Omental fat pad (tissue), 4 donors: ENCODE measurements around the gene ACOXL. TPM values are rescaled to one million over a fixed set of nuclear protein-coding genes. Genes with fewer than 3 reads are reported as not detected.

Experiments
- ATAC-seq: fragments of 150-250 bp; one replicate; pipeline ENCODE4 v1.9.1; 2016; ENCODE audit warnings: mild to moderate bottlenecking, moderate library complexity; ENCODE audit not compliant: low FRiP score
- DNase-seq: peaks from one replicate; pipeline ENCODE4 v3.0.0-alpha.2; 2019; ENCODE audit warnings: low spot score
- total RNA-seq, 4 donors: library from RNA; depleted of rRNA; stranded (reverse); fragments of >200 nt; gene quantifications; one replicate each; pipeline ENCODE4 v1.1.0, GENCODE V29; 2016
- TF ChIP-seq, protein P1 (sequence below), 3 donors: fragments of 450-650 bp; IDR thresholded peaks; one replicate each; pipeline ENCODE4 v1.5.1; 2016 to 2017; ENCODE audit warnings: antibody characterized with exemption in 3 of 3, mild to moderate bottlenecking in 3 of 3, moderate library complexity in 2 of 3

Gene ACOXL
- total RNA-seq, 4 donors from 2014 or later = 0.12 to 0.84 TPM; not detected in 2

- TF ChIP-seq, protein P1, sequence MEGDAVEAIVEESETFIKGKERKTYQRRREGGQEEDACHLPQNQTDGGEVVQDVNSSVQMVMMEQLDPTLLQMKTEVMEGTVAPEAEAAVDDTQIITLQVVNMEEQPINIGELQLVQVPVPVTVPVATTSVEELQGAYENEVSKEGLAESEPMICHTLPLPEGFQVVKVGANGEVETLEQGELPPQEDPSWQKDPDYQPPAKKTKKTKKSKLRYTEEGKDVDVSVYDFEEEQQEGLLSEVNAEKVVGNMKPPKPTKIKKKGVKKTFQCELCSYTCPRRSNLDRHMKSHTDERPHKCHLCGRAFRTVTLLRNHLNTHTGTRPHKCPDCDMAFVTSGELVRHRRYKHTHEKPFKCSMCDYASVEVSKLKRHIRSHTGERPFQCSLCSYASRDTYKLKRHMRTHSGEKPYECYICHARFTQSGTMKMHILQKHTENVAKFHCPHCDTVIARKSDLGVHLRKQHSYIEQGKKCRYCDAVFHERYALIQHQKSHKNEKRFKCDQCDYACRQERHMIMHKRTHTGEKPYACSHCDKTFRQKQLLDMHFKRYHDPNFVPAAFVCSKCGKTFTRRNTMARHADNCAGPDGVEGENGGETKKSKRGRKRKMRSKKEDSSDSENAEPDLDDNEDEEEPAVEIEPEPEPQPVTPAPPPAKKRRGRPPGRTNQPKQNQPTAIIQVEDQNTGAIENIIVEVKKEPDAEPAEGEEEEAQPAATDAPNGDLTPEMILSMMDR (IDR thresholded peaks at IDR 0.05) = no peak
- DNase-seq (no peak), ATAC-seq (no peak)
Measured at GRCh38 chr2:110897966-110898365, 165.6 kb downstream of the ACOXL start.

DNA sequence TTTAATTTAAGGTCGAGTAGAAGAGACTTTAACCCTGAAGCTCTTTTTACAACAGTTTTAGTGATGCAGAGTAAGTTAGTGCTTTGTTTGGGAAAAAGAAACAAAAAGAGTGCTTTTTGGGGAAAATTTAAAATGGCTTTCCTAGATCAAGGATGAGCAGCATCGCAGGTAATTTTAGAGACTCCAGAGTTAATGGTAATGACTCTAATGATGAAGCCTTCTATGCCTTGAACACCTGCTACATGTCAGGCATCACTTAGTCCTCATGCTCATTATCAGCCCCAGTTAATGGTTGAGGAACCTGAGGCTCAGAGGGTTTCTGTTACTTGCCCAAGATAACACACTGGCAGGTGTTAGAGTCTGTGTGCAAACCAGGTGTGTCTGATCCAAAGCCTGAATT is 167.8 kb downstream of the ACOXL start:
- DNase-seq = no peak
- TF ChIP-seq, protein P1 (IDR thresholded peaks at IDR 0.05) = no peak
- no peak for ATAC-seq

- TF ChIP-seq, protein P1 (IDR thresholded peaks at IDR 0.05) = no peak
- no peak for ATAC-seq
- no peak for DNase-seq
Measured at GRCh38 chr2:110903548-110903947, 171.2 kb downstream of the ACOXL start.

GRCh38 chr2:110904116-110904778 is 171.9 kb downstream of the ACOXL start:
- ATAC-seq = no peak
- DNase-seq = no peak
- TF ChIP-seq, protein P1 (IDR thresholded peaks at IDR 0.05) = no peak

DNA sequence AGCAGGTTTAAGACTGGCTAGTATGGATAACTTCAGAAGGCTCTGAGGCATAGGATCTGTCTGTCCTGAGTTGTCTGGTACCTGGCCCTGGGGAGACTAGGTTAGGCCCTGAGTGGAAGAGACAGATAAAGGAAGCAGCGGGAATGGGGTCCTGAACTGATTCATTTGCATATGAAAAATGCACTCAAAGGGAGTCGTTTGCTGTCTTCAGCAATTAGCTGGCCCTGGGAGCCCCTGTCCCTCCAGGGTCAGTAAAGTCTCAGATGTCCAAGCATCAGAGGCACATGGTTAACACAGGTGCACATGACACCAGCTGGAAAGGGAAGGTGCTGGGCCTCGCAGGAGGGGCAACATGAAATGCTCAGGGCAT is 172.4 kb downstream of the ACOXL start:
- TF ChIP-seq, protein P1 (IDR thresholded peaks at IDR 0.05) = no peak
- no peak for DNase-seq
- ATAC-seq = no peak

DNA sequence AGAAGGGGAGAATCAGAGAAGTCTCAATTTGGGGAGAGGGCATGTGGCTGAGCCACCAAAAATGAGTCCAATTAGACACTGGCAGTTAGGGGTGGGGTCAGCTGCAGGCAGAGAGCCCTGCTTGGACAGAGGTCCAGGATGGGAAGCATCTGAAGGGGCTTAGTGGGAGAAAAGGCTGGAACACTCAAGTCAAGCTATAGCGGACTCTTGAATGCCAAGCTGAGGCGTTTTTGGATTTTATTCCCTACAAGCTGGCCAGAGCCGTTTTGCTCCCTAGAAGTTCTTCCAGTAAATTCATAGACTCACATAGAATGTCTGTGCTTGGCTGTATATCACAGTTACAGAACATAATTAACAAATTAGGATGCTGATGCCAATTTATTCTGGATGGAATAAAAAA is 172.8 kb downstream of the ACOXL start:
- ATAC-seq (no peak), DNase-seq (no peak)
- TF ChIP-seq, protein P1 (IDR thresholded peaks at IDR 0.05) = no peak

DNA sequence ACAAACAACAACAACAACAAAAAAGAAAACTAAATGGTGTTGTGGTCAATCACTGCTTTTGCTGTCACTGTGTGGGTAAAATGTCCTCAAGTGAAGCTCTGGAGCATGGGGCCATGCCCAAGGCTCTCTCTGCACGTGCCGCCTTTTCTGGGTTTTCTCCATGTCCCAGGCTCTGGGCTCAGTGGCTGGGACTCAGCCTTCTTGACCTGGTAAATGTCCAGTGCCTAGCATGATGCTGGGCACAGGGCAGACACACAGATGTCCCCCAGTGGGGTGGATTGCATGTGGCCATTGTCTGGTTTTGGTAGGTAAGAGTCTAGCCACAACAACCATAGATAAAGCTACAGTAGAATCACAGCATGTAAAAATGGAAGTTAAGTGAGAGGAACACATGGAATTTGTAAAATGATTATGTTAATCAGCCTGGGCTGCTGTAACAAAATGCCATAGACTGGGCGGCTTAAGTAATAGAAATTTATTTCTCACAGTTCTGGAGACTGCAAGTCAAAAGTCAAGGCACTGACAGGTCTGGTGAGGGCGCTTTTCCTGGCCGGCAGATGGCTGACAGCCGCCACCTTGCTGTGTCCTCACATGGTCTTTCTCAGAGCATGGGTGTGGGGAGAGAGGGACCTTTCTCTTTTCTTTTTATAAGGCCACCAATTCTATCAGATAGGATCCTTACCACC is 174.4 kb downstream of the ACOXL start:
- TF ChIP-seq, protein P1 (IDR thresholded peaks at IDR 0.05) = no peak
- ATAC-seq = no peak
- no peak for DNase-seq
